ENCODE measurements around the gene WDR45B.

WDR45B gene

GRCh38 chr17:82636626-82637598, 11.3 kb downstream of the WDR45B start:
- TF ChIP-seq CTCF (IDR thresholded peaks at IDR 0.05): no peak
- H3K27ac Mint-ChIP-seq: peak overlapping the region; percentile 84
- H3K4me1 Mint-ChIP-seq: peaks cover 16% of the 10 kb centered on the region
- no peaks in the 10 kb centered on the region for H3K27me3 Mint-ChIP-seq (ENCODE audit: low read depth, poor library complexity)
- DNase-seq: no peak
- no peaks in the 10 kb centered on the region for H3K9me3 Mint-ChIP-seq
- no peak overlapping the region for H3K4me3 Mint-ChIP-seq
- peaks cover 62% of the 10 kb centered on the region for H3K36me3 Mint-ChIP-seq (ENCODE audit: low read depth)

- Mint-ChIP-seq H3K4me3 (no peak overlapping the region), H3K27ac (no peak overlapping the region), H3K36me3 (ENCODE audit: low read depth) (peaks cover 42% of the 10 kb centered on the region), H3K27me3 (ENCODE audit: low read depth, poor library complexity) (peaks cover 2% of the 10 kb centered on the region), H3K4me1 (peaks cover 16% of the 10 kb centered on the region), H3K9me3 (no peaks in the 10 kb centered on the region)
- DNase-seq: no peak
- no peak for TF ChIP-seq CTCF (IDR thresholded peaks at IDR 0.05)
Measured at GRCh38 chr17:82633343-82633742, 14.9 kb downstream of the WDR45B start.

- peaks cover 14% of the 10 kb centered on the region for H3K4me1 Mint-ChIP-seq
- no peak overlapping the region for H3K4me3 Mint-ChIP-seq
- H3K27ac Mint-ChIP-seq: no peak overlapping the region
Measured at GRCh38 chr17:82632451-82632850, 15.8 kb downstream of the WDR45B start.

GRCh38 chr17:82631544-82631943, 16.7 kb downstream of the WDR45B start:
- H3K36me3 Mint-ChIP-seq (ENCODE audit: low read depth): peaks cover 48% of the 10 kb centered on the region
- no peak for DNase-seq
- H3K4me3 Mint-ChIP-seq: no peak overlapping the region
- no peak overlapping the region for H3K27ac Mint-ChIP-seq
- H3K4me1 Mint-ChIP-seq: peaks cover 5% of the 10 kb centered on the region
- no peak for TF ChIP-seq CTCF (IDR thresholded peaks at IDR 0.05)
- peaks cover 2% of the 10 kb centered on the region for H3K27me3 Mint-ChIP-seq (ENCODE audit: low read depth, poor library complexity)
- H3K9me3 Mint-ChIP-seq: no peaks in the 10 kb centered on the region

More at GRCh38 chr17:82632451-82632850, 15.8 kb downstream of the WDR45B start:
- DNase-seq: no peak
- H3K36me3 Mint-ChIP-seq (ENCODE audit: low read depth): peaks cover 48% of the 10 kb centered on the region
- H3K9me3 Mint-ChIP-seq: no peaks in the 10 kb centered on the region
- TF ChIP-seq CTCF (IDR thresholded peaks at IDR 0.05): no peak
- H3K27me3 Mint-ChIP-seq (ENCODE audit: low read depth, poor library complexity): peaks cover 2% of the 10 kb centered on the region

GRCh38 chr17:82630212-82630611, 18.0 kb downstream of the WDR45B start:
- H3K27me3 Mint-ChIP-seq (ENCODE audit: low read depth, poor library complexity): peaks cover 2% of the 10 kb centered on the region
- no peak for TF ChIP-seq CTCF (IDR thresholded peaks at IDR 0.05)
- no peak for DNase-seq
- H3K4me1 Mint-ChIP-seq: no peaks in the 10 kb centered on the region
- no peaks in the 10 kb centered on the region for H3K9me3 Mint-ChIP-seq
- H3K4me3 Mint-ChIP-seq: no peak overlapping the region
- H3K36me3 Mint-ChIP-seq (ENCODE audit: low read depth): peaks cover 50% of the 10 kb centered on the region
- peak overlapping the region; percentile 68 for H3K27ac Mint-ChIP-seq
